Measurements from ENCODE around the gene GPR158.

The GPR158 gene

GRCh38 chr10:25263931-25264330 lies 89.1 kb downstream of the GPR158 start:
- no peak for TF ChIP-seq CTCF (IDR thresholded peaks at IDR 0.05; ENCODE audit: unreplicated experiment in 3 of 3)
- H3K9me3 Mint-ChIP-seq = no peaks in the 10 kb centered on the region
- H3K36me3 Mint-ChIP-seq (ENCODE audit: low read depth) = no peaks in the 10 kb centered on the region
- H3K27me3 Mint-ChIP-seq (ENCODE audit: low read depth) = no peaks in the 10 kb centered on the region
- no peak overlapping the region for H3K27ac Mint-ChIP-seq
- H3K4me1 Mint-ChIP-seq = no peaks in the 10 kb centered on the region
- H3K4me3 Mint-ChIP-seq = no peak overlapping the region

- Mint-ChIP-seq H3K36me3 (ENCODE audit: low read depth) (peaks cover 4% of the 10 kb centered on the region), H3K9me3 (peaks cover 26% of the 10 kb centered on the region), H3K27me3 (ENCODE audit: low read depth) (peaks cover 3% of the 10 kb centered on the region), H3K4me3 (no peak overlapping the region), H3K4me1 (no peaks in the 10 kb centered on the region), H3K27ac (no peak overlapping the region)
- no peak for TF ChIP-seq CTCF (IDR thresholded peaks at IDR 0.05; ENCODE audit: unreplicated experiment in 3 of 3)
Observed at GRCh38 chr10:25278180-25278579, 103.4 kb downstream of the GPR158 start.

- peaks cover 3% of the 10 kb centered on the region for H3K27me3 Mint-ChIP-seq (ENCODE audit: low read depth)
- H3K27ac Mint-ChIP-seq = no peak overlapping the region
- no peaks in the 10 kb centered on the region for H3K4me1 Mint-ChIP-seq
- no peak overlapping the region for H3K4me3 Mint-ChIP-seq
- peaks cover 4% of the 10 kb centered on the region for H3K36me3 Mint-ChIP-seq (ENCODE audit: low read depth)
- TF ChIP-seq CTCF (IDR thresholded peaks at IDR 0.05; ENCODE audit: unreplicated experiment in 3 of 3) = no peak
- H3K9me3 Mint-ChIP-seq = peaks cover 29% of the 10 kb centered on the region
Observed at GRCh38 chr10:25280076-25280475, 105.3 kb downstream of the GPR158 start.

- Mint-ChIP-seq H3K4me1 (no peaks in the 10 kb centered on the region), H3K27me3 (ENCODE audit: low read depth) (peaks cover 3% of the 10 kb centered on the region), H3K9me3 (peaks cover 29% of the 10 kb centered on the region), H3K27ac (no peak overlapping the region), H3K4me3 (no peak overlapping the region), H3K36me3 (ENCODE audit: low read depth) (peaks cover 4% of the 10 kb centered on the region)
- no peak for TF ChIP-seq CTCF (IDR thresholded peaks at IDR 0.05; ENCODE audit: unreplicated experiment in 3 of 3)
Observed at GRCh38 chr10:25280573-25280972, 105.8 kb downstream of the GPR158 start.

- Mint-ChIP-seq H3K27me3 (ENCODE audit: low read depth) (no peaks in the 10 kb centered on the region), H3K4me1 (no peaks in the 10 kb centered on the region), H3K27ac (no peak overlapping the region), H3K4me3 (no peak overlapping the region), H3K36me3 (ENCODE audit: low read depth) (no peaks in the 10 kb centered on the region), H3K9me3 (peaks cover 20% of the 10 kb centered on the region)
- TF ChIP-seq CTCF (IDR thresholded peaks at IDR 0.05; ENCODE audit: unreplicated experiment in 3 of 3) = no peak
Observed at GRCh38 chr10:25285809-25286208, 111.0 kb downstream of the GPR158 start.

- no peak overlapping the region for H3K4me3 Mint-ChIP-seq
- TF ChIP-seq CTCF (IDR thresholded peaks at IDR 0.05; ENCODE audit: unreplicated experiment in 3 of 3) = no peak
- H3K36me3 Mint-ChIP-seq (ENCODE audit: low read depth) = no peaks in the 10 kb centered on the region
- H3K27ac Mint-ChIP-seq = no peak overlapping the region
- H3K9me3 Mint-ChIP-seq = peaks cover 20% of the 10 kb centered on the region
- no peaks in the 10 kb centered on the region for H3K27me3 Mint-ChIP-seq (ENCODE audit: low read depth)
- no peaks in the 10 kb centered on the region for H3K4me1 Mint-ChIP-seq
Observed at GRCh38 chr10:25288181-25288580, 113.4 kb downstream of the GPR158 start.
